Posterior cingulate gyrus (tissue), 11 donors: Measurements from ENCODE around the gene SLC27A6.

Experiments
- DNase-seq, 10 donors: peaks; one replicate each; pipeline versions ENCODE4 v3.0.0 to v3.0.0-alpha.2; 2020 to 2021; ENCODE audit warnings: mixed read lengths in 3 of 10
- intact Hi-C: fragments of 100-400 bp; cut with DNase I; formaldehyde crosslinking; loops from one replicate; pipeline ENCODE4 v1.15.1; 2023

SLC27A6 gene

DNA sequence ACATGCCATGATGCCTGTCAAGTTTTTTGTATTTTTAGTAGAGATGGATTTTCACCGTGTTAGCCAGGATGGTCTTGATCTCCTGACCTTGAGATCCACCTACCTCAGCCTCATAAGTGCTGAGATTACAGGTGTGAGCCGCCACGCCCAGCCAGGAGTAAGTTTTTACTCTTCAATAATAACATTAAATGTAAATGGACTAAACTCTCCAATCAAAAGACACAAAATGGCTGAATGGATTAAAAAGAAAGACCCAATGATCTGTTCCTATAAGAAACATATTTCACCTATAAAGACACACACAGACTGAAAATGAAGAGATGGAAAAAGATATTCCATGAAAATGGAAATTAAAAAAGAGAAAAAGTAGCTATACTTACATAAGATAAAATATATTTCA is 92.0 kb downstream of the SLC27A6 start:
- DNase-seq = no peak
- intact Hi-C loops = no loop called here

DNA sequence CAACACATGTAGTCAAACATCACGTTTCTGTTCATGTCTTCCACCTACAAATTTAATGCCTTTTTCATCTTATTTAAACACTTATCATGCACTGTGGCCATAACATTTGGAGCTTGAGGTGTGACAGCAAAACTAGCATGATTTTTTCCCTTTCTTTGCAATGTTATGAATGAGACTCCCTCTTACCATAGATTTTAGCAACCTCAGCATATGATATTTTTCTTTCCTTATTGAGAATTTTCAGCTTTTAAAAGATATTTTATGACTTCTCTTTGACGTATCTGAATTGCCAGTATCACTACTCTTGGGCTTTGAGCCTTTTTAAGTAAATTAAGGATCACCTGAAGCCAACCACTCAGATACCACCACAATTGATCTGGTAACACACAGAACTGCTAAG is 96.6 kb downstream of the SLC27A6 start:
- intact Hi-C loops = no loop called here
- DNase-seq = no peak

DNA sequence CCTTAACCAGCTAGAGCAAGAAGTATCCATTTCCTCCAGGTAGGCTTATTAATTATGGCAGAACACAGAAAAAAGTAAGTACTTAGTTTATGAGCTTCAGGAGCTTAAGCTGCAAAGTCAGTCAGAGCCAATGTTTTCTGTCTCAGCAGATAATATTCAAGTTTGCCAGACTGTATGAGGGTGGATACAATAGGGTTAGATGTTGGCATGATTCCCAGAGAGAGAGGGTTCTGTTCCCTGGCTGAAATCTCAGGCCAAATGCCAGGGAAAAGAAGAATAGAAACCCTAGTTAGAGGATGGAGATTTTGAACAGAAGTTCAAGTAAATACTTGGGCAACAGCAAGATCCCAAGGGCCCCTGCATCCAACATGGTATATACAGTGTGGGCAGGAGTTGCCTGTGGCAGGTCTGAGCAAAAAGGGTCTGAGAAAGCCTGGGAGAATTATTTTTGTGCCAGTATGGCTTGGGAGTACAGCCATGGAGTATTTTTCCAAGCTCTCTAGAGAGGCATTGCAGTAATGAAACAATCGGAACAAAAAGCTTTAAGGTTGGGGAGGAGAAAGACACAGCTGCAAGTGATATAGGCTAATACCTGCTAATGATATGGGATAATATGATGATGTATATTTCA is 98.3 kb downstream of the SLC27A6 start:
- intact Hi-C loops = no loop called here
- peak in 1 of 10 donors; percentile 8 for DNase-seq

DNA sequence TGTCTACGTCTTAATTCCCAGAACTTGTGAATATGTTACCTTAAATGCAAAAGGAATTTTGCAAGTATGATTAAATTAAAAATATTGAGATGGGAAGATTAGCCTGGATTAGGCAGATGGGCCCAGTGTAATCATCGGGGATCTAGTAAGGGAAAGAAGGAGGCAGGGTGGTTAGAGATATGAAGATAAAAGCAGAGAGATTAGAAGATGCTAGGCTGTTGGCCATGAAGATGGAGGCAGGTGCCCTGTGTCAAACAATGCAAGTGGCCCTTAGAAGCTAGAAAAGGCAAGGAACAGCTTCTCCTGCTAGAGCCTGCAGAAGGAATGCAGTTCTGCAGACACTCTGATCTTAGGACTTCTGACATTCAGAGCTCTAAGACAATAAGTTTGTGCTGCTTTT is 100.4 kb downstream of the SLC27A6 start:
- no peak for DNase-seq
- intact Hi-C loops = no loop called here

DNA sequence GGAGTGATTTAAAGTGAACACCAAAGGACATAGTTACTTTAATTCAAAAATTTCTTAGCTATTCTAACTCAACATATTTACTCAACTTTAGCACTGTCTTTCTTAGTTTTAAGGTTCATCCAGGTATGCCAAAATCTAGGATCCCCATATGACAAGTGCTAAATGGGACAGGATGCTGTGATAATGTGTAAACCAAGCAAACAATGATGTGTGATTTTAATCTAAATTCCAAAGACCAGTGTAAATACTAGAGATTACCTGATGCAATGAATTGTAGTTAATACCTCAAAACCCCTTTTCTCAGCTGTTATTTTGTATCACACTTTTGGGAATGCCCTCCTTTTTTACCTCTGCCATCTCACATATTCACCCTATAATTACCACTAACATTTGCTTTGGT is 102.5 kb downstream of the SLC27A6 start:
- DNase-seq = no peak
- intact Hi-C loops = no loop called here

DNA sequence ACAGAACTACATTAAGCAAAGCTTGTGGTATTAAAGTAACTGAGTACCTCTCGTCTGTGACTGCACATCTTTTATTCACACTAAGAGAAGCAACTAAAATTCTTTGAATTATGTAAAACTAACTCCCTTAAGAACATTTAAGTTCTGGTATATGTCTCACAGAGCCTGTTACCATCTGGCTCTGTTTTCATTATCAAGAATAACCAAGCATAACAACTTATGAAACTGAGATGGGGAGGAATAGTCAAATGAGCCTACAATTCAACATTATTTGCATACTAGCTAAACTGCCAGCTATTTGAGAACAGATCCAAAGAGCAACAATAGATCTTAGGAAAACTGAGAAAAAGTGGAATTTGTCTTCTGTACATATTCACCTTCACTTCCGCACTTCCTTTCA is 104.0 kb downstream of the SLC27A6 start:
- DNase-seq = no peak
- intact Hi-C loops = no loop called here

DNA sequence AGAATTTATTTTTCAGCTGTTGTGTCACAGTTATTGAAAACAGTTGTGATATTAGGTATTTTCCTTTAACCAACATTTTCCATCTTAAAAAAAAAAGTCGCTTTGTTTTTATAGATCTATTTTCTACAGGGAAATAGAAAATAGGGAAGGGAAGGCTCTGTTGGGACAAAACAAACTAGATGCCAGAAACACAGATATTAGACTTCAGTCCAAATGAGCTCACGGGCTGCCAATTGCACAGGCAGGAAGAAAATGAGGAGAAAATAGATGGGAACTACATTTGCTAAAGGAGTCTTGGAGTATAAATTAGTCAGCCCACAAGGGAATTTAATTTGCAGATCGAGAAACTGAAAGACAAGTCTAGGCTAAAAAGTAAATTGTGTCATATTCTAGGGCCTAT is 107.8 kb downstream of the SLC27A6 start:
- DNase-seq = no peak
- intact Hi-C loops = no loop called here

DNA sequence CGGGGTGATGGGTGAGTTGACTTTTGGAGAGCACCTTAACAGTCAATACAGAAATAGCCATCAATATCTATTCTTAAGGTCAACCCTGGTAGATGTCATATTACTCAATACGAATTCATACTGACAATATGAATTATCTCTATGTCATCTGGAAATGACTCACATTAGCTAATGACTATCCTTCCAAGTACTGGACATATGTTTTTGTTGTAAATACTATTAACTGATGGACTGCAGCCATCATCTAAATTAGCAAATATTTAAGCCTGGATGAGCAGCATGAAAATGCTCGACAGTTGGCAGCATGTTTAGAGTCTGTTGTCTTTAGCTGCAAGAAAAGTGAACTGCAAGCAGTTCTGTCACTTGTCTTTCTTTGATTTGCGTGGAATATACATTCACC is 109.6 kb downstream of the SLC27A6 start:
- no peak for DNase-seq
- intact Hi-C loops = no loop called here

DNA sequence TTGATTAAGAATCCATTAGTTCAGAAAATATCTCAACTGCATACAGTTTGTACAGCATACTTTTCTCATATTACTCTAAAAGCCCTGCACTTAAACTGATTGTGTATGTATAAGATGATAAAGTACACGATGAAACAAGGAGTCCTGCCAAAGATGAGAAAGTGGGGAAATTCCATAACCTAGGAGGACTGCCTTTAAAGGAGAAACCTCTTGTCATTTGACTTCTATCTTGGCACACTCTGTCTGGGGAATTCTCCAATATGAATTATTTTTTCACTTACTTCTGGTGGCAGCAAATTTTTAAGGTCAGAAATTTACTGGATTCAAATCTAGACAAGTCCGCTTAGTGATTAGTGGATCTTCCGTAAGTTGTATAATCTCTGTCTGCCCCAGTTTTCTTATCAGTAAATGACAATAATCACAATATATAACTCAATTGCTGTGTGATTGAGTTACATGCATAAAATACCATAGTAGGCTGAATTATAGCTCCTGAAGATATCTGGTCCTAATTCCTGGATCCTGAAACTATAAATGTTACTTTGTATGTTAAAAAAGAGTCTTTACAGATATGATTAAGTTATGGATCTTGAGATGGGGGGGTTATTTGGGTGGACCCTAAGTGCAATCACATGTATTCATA is 112.3 kb downstream of the SLC27A6 start:
- intact Hi-C loops = no loop called here

DNA sequence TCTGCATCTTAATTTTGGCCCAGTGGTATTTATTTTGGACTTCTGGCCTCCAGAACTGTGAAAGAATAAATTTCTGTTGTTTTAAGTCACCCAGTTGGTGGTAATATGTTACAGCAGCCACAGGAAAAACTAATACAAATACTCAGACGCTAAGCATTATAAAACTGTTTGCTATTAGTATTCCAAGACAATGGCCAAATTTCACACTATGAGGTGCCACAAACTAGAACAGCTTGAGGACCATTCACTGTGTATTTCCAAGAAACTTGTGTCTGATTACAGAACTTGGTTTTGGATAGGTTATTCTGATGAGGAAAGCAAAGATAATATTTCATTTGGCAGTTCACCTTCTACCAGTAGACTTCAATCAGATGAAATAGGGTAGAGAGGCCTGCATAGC is 113.0 kb downstream of the SLC27A6 start:
- intact Hi-C loops = no loop called here
- DNase-seq = no peak

More for the DNA sequence above, 112.3 kb downstream of the SLC27A6 start:
- no peak for DNase-seq

DNA sequence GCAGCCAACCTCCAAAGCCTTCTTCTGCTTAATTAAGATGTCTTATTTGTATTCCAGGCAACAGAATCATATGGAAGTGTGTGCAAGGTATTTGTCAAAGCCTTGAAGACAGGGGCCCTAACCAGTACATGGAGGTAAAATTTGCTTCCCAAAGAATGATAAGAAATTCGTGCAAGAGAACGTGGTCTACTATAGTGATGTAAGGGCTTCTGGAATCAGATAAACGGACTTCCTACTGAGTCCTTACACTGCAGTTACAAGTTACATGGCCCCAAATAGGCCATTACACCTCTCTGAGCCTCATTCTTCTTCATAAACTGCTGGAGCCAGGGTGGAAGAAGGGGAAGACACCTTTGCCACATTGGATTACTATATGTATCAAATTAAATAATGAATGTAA is 113.4 kb downstream of the SLC27A6 start:
- intact Hi-C loops = no loop called here

DNA sequence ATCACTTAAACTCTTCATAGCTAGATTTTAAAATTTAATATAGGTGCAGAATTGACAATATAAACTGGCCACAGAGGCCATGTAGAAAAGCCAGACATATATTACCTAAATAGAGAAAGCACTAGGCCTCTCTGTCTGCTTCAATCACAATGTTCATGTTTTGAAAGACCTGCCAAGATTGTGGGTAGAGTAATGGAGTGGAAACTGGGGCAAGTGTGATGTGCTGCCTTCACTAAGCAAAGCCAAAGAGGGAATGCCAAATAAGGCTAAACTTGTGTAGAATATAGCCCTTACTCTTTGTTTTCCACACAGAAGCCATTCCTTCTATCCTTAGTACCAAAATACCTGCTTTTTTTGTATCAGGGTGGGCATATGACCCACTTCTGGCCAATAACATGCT is 114.2 kb downstream of the SLC27A6 start:
- no peak for DNase-seq
- intact Hi-C loops = no loop called here

More for the DNA sequence above, 113.4 kb downstream of the SLC27A6 start:
- DNase-seq = no peak

DNA sequence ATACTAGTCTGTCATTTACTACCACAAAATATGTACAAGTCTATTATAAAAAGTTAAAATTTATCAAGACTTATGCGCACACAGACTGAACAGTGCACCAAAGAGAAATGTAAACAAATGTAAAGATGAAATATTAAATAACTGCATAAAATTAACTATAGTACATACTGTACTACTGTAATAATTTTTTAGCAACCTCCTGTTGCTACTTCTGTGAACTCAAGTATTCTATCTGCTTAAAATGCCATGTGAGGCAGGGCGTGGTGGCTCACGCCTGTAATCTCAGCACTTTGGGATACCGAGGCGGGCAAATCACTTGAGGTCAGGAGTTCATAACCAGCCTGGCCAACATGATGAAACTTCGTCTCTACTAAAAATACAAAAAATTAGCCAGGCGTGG is 115.5 kb downstream of the SLC27A6 start:
- DNase-seq = no peak
- intact Hi-C loops = no loop called here

DNA sequence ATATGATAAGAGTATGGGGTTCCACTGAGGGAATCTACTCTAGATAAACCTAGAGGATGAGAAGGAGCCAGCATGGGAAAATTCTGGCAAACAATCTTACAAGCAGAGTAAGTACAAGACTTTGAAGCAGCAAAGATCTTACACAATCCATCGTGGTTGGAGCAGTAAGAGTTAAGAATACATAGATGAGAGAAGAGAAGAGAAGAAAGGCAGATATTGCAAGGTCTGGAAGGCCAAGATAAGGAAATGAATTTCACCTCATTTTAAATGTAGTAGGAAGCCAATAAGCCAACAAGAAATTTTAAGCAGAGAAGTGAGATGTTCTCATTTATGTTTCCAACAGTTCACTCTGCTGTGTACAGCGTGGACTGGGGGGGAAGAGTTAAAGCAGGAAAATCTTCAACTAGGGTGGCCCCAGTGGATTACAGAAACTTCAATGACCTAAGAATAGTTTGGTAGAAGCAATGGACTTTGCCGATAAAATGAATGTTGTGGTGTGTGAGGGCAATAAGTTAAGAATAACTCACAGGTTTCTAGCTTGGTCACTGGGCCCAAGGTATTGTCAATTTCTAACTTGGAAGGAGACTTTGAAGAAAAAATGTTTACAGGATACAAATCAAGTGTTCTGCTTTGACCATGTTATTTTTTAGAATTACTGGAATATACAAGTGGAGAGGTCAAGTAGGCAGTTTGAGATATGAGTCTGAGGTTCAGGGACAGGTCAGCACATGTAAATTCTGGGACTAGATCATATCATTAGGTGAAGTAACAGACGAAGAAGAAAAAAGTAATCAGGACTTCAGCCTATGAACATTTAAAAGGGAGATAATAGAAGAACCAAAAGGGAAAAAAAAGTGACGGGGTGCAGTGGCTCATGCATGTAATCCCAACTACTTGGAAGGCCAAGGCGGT is 117.2 kb downstream of the SLC27A6 start:
- DNase-seq = no peak
- intact Hi-C loops = no loop called here
